K562 (cell line): ENCODE results near the gene PPP1CB.

Experiments used
- ESRRA ChIP-seq: fragments of 450-650 bp; IDR thresholded peaks from 2 replicates; pipeline ENCODE4 v1.6.1; 2014; ENCODE audit warnings: low read depth, mild to moderate bottlenecking, moderate library complexity, borderline replicate concordance
- POLR2A ChIP-seq: fragments of 450-650 bp; conservative IDR thresholded peaks from 2 replicates; pipeline ENCODE4 v1.6.1; 2016
- TF ChIP-seq, protein P1 (sequence below): sonication (generic); formaldehyde crosslinking; IDR thresholded peaks from 2 replicates; pipeline ENCODE4 v1.8.0; 2023; ENCODE audit warnings: mild to moderate bottlenecking, missing genetic modification reagents

DNA sequence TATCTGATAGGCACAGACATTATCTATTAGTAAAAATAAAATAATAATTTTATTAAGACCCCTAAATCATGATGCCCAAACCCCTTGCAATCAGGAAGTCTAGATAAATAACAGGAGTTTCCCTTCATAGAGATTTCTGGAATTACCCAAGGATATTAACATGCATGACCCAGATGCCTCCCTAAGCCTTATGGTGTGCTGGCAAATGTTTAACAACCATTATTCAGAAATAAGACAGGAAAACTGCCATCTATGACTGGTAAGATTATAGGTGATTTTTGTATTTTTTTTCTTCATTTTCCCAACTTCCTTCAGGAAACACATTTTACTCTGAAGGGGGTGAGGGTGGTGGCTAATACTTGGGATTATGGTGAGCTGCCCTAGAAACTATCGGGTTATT lies 2.7 kb upstream of the PPP1CB start:
- TF ChIP-seq, protein P1, sequence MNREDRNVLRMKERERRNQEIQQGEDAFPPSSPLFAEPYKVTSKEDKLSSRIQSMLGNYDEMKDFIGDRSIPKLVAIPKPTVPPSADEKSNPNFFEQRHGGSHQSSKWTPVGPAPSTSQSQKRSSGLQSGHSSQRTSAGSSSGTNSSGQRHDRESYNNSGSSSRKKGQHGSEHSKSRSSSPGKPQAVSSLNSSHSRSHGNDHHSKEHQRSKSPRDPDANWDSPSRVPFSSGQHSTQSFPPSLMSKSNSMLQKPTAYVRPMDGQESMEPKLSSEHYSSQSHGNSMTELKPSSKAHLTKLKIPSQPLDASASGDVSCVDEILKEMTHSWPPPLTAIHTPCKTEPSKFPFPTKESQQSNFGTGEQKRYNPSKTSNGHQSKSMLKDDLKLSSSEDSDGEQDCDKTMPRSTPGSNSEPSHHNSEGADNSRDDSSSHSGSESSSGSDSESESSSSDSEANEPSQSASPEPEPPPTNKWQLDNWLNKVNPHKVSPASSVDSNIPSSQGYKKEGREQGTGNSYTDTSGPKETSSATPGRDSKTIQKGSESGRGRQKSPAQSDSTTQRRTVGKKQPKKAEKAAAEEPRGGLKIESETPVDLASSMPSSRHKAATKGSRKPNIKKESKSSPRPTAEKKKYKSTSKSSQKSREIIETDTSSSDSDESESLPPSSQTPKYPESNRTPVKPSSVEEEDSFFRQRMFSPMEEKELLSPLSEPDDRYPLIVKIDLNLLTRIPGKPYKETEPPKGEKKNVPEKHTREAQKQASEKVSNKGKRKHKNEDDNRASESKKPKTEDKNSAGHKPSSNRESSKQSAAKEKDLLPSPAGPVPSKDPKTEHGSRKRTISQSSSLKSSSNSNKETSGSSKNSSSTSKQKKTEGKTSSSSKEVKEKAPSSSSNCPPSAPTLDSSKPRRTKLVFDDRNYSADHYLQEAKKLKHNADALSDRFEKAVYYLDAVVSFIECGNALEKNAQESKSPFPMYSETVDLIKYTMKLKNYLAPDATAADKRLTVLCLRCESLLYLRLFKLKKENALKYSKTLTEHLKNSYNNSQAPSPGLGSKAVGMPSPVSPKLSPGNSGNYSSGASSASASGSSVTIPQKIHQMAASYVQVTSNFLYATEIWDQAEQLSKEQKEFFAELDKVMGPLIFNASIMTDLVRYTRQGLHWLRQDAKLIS (CRISPR knock-in tag), result no peak
- TF ChIP-seq POLR2A (no peak), ESRRA (no peak)
